Endodermal cell (in vitro differentiated cells): ENCODE measurements around the gene GPR25. TPM values are rescaled to one million over a fixed set of nuclear protein-coding genes. Genes with fewer than 3 reads are reported as not detected.

Experiments
- DNase-seq: peaks from one replicate; pipeline ENCODE4 v3.0.0-alpha.2; 2017
- H3K27ac ChIP-seq: 2 replicates; pipeline ENCODE4 v1.5.1; 2013; ENCODE audit warnings: mild to moderate bottlenecking, low read depth, low read length, moderate library complexity
- H3K27me3 ChIP-seq: 2 replicates; pipeline ENCODE4 v1.6.1; 2013; ENCODE audit warnings: mild to moderate bottlenecking, low read length, moderate library complexity; ENCODE audit not compliant: insufficient read depth, control insufficient read depth, poor library complexity, severe bottlenecking
- H3K36me3 ChIP-seq: 2 replicates; pipeline ENCODE4 v1.7.0; 2013; ENCODE audit warnings: mild to moderate bottlenecking, low read length, moderate library complexity; ENCODE audit not compliant: control insufficient read depth, insufficient read depth
- H3K4me1 ChIP-seq: one replicate; pipeline ENCODE4 v1.7.0; 2013; ENCODE audit warnings: low read length; ENCODE audit not compliant: control insufficient read depth, insufficient read depth
- H3K4me3 ChIP-seq: 2 replicates; pipeline ENCODE4 v1.5.1; 2013; ENCODE audit warnings: mild to moderate bottlenecking, low read length, moderate library complexity
- H3K9ac ChIP-seq: 2 replicates; pipeline ENCODE4 v1.6.1; 2013; ENCODE audit warnings: mild to moderate bottlenecking, low read length, moderate library complexity; ENCODE audit not compliant: poor library complexity, severe bottlenecking; ENCODE audit errors: extremely low read depth
- H3K9me3 ChIP-seq: 2 replicates; pipeline ENCODE4 v1.6.1; 2013; ENCODE audit warnings: mild to moderate bottlenecking, low read length, moderate library complexity; ENCODE audit not compliant: control insufficient read depth
- H3K27ac Mint-ChIP-seq: 2 replicates; pipeline ENCODE4 v1.8.0; 2020; ENCODE audit warnings: mixed read lengths
- H3K27me3 Mint-ChIP-seq: 2 replicates; pipeline ENCODE4 v1.8.0; 2021; ENCODE audit warnings: mild to moderate bottlenecking, mixed read lengths; ENCODE audit not compliant: insufficient read depth
- H3K36me3 Mint-ChIP-seq: 2 replicates; pipeline ENCODE4 v1.8.0; 2020; ENCODE audit warnings: low read depth, mixed read lengths
- H3K4me1 Mint-ChIP-seq: 2 replicates; pipeline ENCODE4 v1.8.0; 2020; ENCODE audit warnings: mixed read lengths
- H3K4me3 Mint-ChIP-seq: 2 replicates; pipeline ENCODE4 v1.8.0; 2020; ENCODE audit warnings: mild to moderate bottlenecking, moderate library complexity, mixed read lengths
- H3K9me3 Mint-ChIP-seq: 2 replicates; pipeline ENCODE4 v1.8.0; 2020; ENCODE audit warnings: mild to moderate bottlenecking, mixed read lengths
- WGBS, 2 experiments: methylation state at CpG; one replicate each; pipeline versions ENCODE4 v1.1.5 to v1.1.7; 2013; ENCODE audit warnings: missing lambda C conversion rate in 2 of 2, mixed read lengths in 1 of 2; ENCODE audit not compliant: insufficient coverage in 1 of 2, insufficient read length in 1 of 2; 5-methylcytosine and 5-hydroxymethylcytosine counted together
- total RNA-seq, 2 donors: library from RNA; stranded (reverse); fragmentation: NEBNext Ultra II Directional in 1 of 2; extraction: Animal tissue kit (Norgen Biotek cat#: 25700) in 1 of 2; gene quantifications; 2 replicates in 1 of 2; 3 replicates in 1 of 2; pipeline ENCODE4 v1.2.1, GENCODE V29; 2021
- TF ChIP-seq, protein P1 (sequence below): fragments of 200-600 bp; sonication (generic); conservative IDR thresholded peaks from 2 replicates; pipeline ENCODE4 v1.5.0; 2021; ENCODE audit warnings: antibody characterized with exemption, mild to moderate bottlenecking

GPR25 gene
- total RNA-seq, 2 donors from 2014 or later: not detected

DNA sequence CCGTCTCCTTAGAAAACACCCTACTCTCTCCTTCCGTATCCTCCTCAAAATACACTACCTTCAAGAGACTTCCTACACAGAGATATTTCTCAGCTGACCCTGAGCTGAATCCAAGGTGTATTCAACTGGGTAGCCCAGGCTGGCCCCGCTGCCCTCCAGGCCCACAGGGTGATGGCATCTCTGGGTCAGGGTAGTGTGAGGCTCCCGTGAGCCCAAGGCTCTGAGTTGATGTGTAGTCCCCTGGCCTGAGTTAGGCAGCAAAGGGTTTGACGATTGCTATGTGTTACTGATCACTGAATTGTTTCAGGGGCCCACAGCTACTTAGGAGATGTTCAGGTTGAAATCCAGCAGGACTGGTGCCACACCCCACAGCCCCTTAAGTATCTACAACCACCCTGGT lies 28.6 kb downstream of the GPR25 start:
- peaks cover 15% of the 10 kb centered on the region for H3K4me1 Mint-ChIP-seq
- H3K9ac ChIP-seq: no peak overlapping the region
- H3K4me3 Mint-ChIP-seq: no peak overlapping the region
- H3K27me3 ChIP-seq: no peaks in the 10 kb centered on the region
- DNase-seq: no peak
- no peaks in the 10 kb centered on the region for H3K9me3 Mint-ChIP-seq
- peaks cover 65% of the 10 kb centered on the region for H3K36me3 Mint-ChIP-seq
- no peak overlapping the region for H3K27ac ChIP-seq
- peaks cover 39% of the 10 kb centered on the region for H3K36me3 ChIP-seq
- 95 to 96% methylated on average over 4 to 5 of the region's 5 CpGs for WGBS, 2 experiments
- no peak overlapping the region for H3K4me3 ChIP-seq
- H3K9me3 ChIP-seq: no peaks in the 10 kb centered on the region
- no peak overlapping the region for H3K27ac Mint-ChIP-seq
- H3K27me3 Mint-ChIP-seq: no peaks in the 10 kb centered on the region
- TF ChIP-seq, protein P1, sequence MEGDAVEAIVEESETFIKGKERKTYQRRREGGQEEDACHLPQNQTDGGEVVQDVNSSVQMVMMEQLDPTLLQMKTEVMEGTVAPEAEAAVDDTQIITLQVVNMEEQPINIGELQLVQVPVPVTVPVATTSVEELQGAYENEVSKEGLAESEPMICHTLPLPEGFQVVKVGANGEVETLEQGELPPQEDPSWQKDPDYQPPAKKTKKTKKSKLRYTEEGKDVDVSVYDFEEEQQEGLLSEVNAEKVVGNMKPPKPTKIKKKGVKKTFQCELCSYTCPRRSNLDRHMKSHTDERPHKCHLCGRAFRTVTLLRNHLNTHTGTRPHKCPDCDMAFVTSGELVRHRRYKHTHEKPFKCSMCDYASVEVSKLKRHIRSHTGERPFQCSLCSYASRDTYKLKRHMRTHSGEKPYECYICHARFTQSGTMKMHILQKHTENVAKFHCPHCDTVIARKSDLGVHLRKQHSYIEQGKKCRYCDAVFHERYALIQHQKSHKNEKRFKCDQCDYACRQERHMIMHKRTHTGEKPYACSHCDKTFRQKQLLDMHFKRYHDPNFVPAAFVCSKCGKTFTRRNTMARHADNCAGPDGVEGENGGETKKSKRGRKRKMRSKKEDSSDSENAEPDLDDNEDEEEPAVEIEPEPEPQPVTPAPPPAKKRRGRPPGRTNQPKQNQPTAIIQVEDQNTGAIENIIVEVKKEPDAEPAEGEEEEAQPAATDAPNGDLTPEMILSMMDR: no peak
- peaks cover 7% of the 10 kb centered on the region for H3K4me1 ChIP-seq

DNA sequence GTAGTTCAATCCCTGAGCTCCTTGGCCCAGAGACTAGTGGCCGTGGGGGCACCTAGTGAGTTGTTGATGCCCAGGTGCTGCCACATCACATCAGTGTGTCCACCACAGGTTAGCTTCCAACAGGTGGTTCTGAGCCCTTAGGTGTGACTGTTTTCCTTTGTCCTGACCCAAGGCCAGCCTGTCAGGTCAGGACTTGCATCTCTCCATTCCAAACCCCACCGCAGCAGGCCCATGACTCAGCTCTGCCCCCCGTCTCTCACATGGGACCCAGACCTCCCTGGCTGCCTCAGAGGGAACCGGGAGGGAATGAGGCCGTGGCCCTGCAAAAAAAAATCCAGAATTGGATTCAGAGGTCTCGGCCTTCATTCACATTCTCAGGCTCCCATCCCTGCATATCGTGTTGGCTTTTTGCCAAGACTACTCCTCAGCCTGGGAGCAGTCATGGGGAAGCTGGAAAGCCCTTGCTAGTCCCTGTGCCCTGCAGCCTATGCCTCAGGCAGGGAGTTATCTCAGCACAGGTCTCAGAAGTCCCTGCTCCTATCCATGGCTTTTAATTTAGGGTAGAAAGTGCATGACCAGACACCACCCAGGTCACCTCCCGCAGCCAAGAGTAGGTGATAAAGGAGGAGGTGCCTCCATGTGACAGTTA lies 29.1 kb downstream of the GPR25 start:
- TF ChIP-seq, protein P1: no peak
- no peaks in the 10 kb centered on the region for H3K27me3 ChIP-seq
- no peak for DNase-seq
- Mint-ChIP-seq H3K27ac (peak overlapping the region; percentile 26), H3K9me3 (no peaks in the 10 kb centered on the region), H3K27me3 (no peaks in the 10 kb centered on the region), H3K4me3 (no peak overlapping the region), H3K4me1 (peaks cover 11% of the 10 kb centered on the region), H3K36me3 (peaks cover 70% of the 10 kb centered on the region)
- no peak overlapping the region for H3K4me3 ChIP-seq
- WGBS, 2 experiments: 87 to 90% methylated on average over 6 to 8 of the region's 8 CpGs
- no peak overlapping the region for H3K27ac ChIP-seq
- H3K9me3 ChIP-seq: no peaks in the 10 kb centered on the region
- peaks cover 1% of the 10 kb centered on the region for H3K4me1 ChIP-seq
- peaks cover 43% of the 10 kb centered on the region for H3K36me3 ChIP-seq
- no peak overlapping the region for H3K9ac ChIP-seq

DNA sequence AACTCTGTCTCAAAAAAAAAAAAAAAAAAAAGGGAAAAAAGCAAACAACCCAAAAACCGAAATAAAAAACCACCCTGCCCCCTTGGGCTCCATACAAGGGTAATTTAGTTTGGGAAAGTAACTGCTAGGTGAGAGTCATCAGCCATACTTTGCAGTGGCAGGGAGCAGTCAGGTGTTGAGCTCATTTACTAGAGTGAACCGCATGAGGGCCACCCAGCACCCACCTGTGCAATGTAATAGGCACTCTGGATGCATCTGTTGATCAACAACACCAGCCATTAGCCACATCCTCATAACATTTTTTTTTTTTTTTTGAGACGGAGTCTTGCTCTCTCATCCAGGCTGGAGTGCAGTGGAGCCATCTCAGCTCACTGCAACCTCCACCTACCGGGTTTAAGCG lies 31.0 kb downstream of the GPR25 start:
- Histone ChIP-seq H3K27ac (no peak overlapping the region), H3K4me1 (no peaks in the 10 kb centered on the region), H3K27me3 (no peaks in the 10 kb centered on the region), H3K36me3 (peaks cover 49% of the 10 kb centered on the region), H3K9ac (no peak overlapping the region), H3K4me3 (no peak overlapping the region), H3K9me3 (no peaks in the 10 kb centered on the region)
- DNase-seq: no peak
- Mint-ChIP-seq H3K36me3 (peaks cover 73% of the 10 kb centered on the region), H3K4me3 (no peak overlapping the region), H3K27ac (no peak overlapping the region), H3K9me3 (no peaks in the 10 kb centered on the region), H3K27me3 (no peaks in the 10 kb centered on the region), H3K4me1 (no peaks in the 10 kb centered on the region)
- TF ChIP-seq, protein P1: no peak
- 94 to 96% methylated on average over 3 to 4 of the region's 5 CpGs for WGBS, 2 experiments
